ENCODE data around the gene ACSBG1.

ACSBG1 gene

DNA sequence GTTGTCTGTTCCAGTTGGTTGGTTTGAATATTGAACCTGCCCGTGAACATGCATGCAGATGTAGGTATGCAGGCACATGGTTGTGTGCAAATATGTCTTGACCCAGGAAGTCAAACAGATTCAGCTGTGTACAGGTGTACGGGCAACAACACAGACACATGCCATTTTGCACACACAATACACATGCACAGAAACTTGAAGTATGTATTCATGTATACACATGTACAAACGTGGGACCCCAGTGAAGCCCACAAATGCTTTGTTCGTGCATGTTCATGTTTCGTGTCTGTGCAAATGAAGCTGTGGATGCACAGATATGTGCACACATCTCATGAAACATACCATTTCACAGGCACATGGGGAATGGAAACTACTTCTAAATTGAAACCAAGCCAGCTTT is 54.5 kb downstream of the ACSBG1 start:
- Histone ChIP-seq H3K79me2 (ENCODE audit: low read length) (no peaks in the 10 kb centered on the region), H4K20me1 (ENCODE audit: insufficient read depth, low read length) (no peaks in the 10 kb centered on the region), H3K9me3 (replicated peaks; ENCODE audit: insufficient read depth, low read length) (no peaks in the 10 kb centered on the region), H3K4me2 (ENCODE audit: low read depth, low read length) (no peak overlapping the region), H3F3A (ENCODE audit: insufficient read depth, low read length) (peaks cover under 1% of the 10 kb centered on the region; the same call in 1 of the 2 replicates), H3K4me1 (ENCODE audit: low read length) (peaks cover 9% of the 10 kb centered on the region), H2AFZ (ENCODE audit: low read length) (no peak overlapping the region), H3K9me2 (replicated peaks; ENCODE audit: insufficient read depth, low read length) (no peaks in the 10 kb centered on the region), H3K36me3 (replicated peaks; ENCODE audit: insufficient read depth, low read length) (no peaks in the 10 kb centered on the region), H3K27ac (ENCODE audit: low read length) (no peak overlapping the region), H3K27me3 (replicated peaks; ENCODE audit: insufficient read depth, low read length) (no peaks in the 10 kb centered on the region), H3K4me3 (ENCODE audit: low read length) (no peak overlapping the region), H3K9ac (ENCODE audit: low read length) (no peak overlapping the region)
- TF ChIP-seq, protein P1, sequence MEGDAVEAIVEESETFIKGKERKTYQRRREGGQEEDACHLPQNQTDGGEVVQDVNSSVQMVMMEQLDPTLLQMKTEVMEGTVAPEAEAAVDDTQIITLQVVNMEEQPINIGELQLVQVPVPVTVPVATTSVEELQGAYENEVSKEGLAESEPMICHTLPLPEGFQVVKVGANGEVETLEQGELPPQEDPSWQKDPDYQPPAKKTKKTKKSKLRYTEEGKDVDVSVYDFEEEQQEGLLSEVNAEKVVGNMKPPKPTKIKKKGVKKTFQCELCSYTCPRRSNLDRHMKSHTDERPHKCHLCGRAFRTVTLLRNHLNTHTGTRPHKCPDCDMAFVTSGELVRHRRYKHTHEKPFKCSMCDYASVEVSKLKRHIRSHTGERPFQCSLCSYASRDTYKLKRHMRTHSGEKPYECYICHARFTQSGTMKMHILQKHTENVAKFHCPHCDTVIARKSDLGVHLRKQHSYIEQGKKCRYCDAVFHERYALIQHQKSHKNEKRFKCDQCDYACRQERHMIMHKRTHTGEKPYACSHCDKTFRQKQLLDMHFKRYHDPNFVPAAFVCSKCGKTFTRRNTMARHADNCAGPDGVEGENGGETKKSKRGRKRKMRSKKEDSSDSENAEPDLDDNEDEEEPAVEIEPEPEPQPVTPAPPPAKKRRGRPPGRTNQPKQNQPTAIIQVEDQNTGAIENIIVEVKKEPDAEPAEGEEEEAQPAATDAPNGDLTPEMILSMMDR (IDR thresholded peaks at IDR 0.05; ENCODE audit: low read length) = no peak
- no peak for TF ChIP-seq EZH2phosphoT487 (IDR thresholded peaks at IDR 0.05; ENCODE audit: low read length)
- TF ChIP-seq EZH2 (optimal IDR thresholded peaks at IDR 0.05; ENCODE audit: low read depth, low read length) = no peak
- DNase-seq = no peak

DNA sequence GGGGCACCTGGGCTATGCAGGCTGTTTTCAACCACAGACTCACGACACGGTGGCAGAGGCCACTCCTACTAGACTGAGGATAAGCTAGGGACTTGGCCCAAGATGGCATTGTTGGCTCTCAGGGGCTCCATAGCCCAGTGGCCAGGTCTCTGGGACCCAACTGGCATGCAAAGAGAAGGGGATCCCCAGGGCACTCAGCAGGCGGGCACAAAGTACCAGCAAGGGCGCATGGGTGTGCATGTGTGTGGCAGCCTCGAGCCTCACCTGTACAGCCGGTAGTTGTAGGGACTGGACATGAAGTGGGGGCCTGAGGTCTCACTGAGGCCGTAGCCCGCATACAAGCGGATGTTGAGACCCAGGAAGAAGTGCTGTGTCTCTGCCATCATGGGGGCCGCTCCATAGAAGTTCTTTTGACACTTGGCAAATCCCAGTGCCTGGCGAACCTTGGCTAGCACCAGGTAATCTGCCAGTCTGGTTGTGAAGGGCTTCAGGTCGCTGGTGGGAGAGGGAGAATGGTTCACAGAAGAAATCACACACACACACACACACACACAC is 55.0 kb downstream of the ACSBG1 start:
- no peak for DNase-seq
- peaks cover 6% of the 10 kb centered on the region; the same call in 1 of the 2 replicates for H3F3A ChIP-seq (ENCODE audit: insufficient read depth, low read length)
- no peak overlapping the region for H3K4me3 ChIP-seq (ENCODE audit: low read length)
- H4K20me1 ChIP-seq (ENCODE audit: insufficient read depth, low read length) = no peaks in the 10 kb centered on the region
- no peak overlapping the region for H2AFZ ChIP-seq (ENCODE audit: low read length)
- no peaks in the 10 kb centered on the region for H3K27me3 ChIP-seq (replicated peaks; ENCODE audit: insufficient read depth, low read length)
- H3K79me2 ChIP-seq (ENCODE audit: low read length) = no peaks in the 10 kb centered on the region
- H3K4me1 ChIP-seq (ENCODE audit: low read length) = peaks cover 14% of the 10 kb centered on the region
- H3K9me2 ChIP-seq (replicated peaks; ENCODE audit: insufficient read depth, low read length) = no peaks in the 10 kb centered on the region
- no peaks in the 10 kb centered on the region for H3K36me3 ChIP-seq (replicated peaks; ENCODE audit: insufficient read depth, low read length)
- TF ChIP-seq EZH2 (optimal IDR thresholded peaks at IDR 0.05; ENCODE audit: low read depth, low read length) (no peak), EZH2phosphoT487 (IDR thresholded peaks at IDR 0.05; ENCODE audit: low read length) (no peak)
- TF ChIP-seq, protein P1 (IDR thresholded peaks at IDR 0.05; ENCODE audit: low read length) = no peak
- H3K9me3 ChIP-seq (replicated peaks; ENCODE audit: insufficient read depth, low read length) = no peaks in the 10 kb centered on the region
- H3K4me2 ChIP-seq (ENCODE audit: low read depth, low read length) = no peak overlapping the region
- H3K27ac ChIP-seq (ENCODE audit: low read length) = no peak overlapping the region
- H3K9ac ChIP-seq (ENCODE audit: low read length) = no peak overlapping the region

DNA sequence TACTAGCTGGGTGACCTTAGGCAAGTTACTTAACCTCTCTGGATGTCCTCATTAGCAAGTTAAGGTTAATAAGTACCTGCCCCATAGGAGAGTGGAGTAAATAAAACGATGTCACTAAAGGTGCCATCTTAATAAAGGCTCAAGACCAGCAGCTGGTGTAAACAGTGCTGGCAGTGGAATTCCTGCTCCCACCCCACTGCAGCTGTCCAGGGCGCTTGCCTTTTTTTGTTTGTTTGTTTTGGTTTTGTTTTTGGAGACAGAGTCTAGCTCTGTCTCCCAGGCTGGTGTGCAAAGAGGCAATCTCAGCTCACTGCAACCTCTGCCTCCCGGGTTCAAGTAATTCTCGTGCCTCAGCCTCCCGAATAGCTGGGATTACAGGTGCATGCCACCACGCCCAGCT is 56.3 kb downstream of the ACSBG1 start:
- DNase-seq = no peak

More for the DNA sequence above, 56.3 kb downstream of the ACSBG1 start:
- no peak overlapping the region for H3K9ac ChIP-seq (ENCODE audit: low read length)
- H3K4me1 ChIP-seq (ENCODE audit: low read length) = peaks cover 26% of the 10 kb centered on the region
- H3K9me2 ChIP-seq (replicated peaks; ENCODE audit: insufficient read depth, low read length) = no peaks in the 10 kb centered on the region
- H3K9me3 ChIP-seq (replicated peaks; ENCODE audit: insufficient read depth, low read length) = no peaks in the 10 kb centered on the region
- no peak overlapping the region for H3K4me2 ChIP-seq (ENCODE audit: low read depth, low read length)
- no peak overlapping the region for H2AFZ ChIP-seq (ENCODE audit: low read length)
- H3K4me3 ChIP-seq (ENCODE audit: low read length) = no peak overlapping the region
- H3K79me2 ChIP-seq (ENCODE audit: low read length) = no peaks in the 10 kb centered on the region
- no peaks in the 10 kb centered on the region for H4K20me1 ChIP-seq (ENCODE audit: insufficient read depth, low read length)
- H3F3A ChIP-seq (ENCODE audit: insufficient read depth, low read length) = peaks cover 13% of the 10 kb centered on the region; the same call in 1 of the 2 replicates
- TF ChIP-seq EZH2 (optimal IDR thresholded peaks at IDR 0.05; ENCODE audit: low read depth, low read length) = no peak
- TF ChIP-seq, protein P1 (IDR thresholded peaks at IDR 0.05; ENCODE audit: low read length) = no peak
- no peak for TF ChIP-seq EZH2phosphoT487 (IDR thresholded peaks at IDR 0.05; ENCODE audit: low read length)
- H3K27me3 ChIP-seq (replicated peaks; ENCODE audit: insufficient read depth, low read length) = no peaks in the 10 kb centered on the region
- H3K27ac ChIP-seq (ENCODE audit: low read length) = no peak overlapping the region
- H3K36me3 ChIP-seq (replicated peaks; ENCODE audit: insufficient read depth, low read length) = no peaks in the 10 kb centered on the region

Data from MM.1S (cell line).